H9 (cell line): ENCODE measurements around the gene PBOV1. TPM values are rescaled to one million over a fixed set of nuclear protein-coding genes. Genes with fewer than 3 reads are reported as not detected.

Experiments used
- DNase-seq: peaks from one replicate; pipeline ENCODE4 v3.0.0-alpha.2; 2017
- H2AFZ ChIP-seq: one replicate; pipeline ENCODE4 v1.6.1; 2013; ENCODE audit warnings: mild to moderate bottlenecking, low read length, control low read depth, moderate library complexity
- H2AK5ac ChIP-seq: 2 replicates; pipeline ENCODE4 v1.6.1; 2013; ENCODE audit warnings: low read length, control low read depth, mixed read lengths; ENCODE audit not compliant: insufficient read length
- H2BK120ac ChIP-seq: one replicate; pipeline ENCODE4 v1.6.1; 2013; ENCODE audit warnings: low read depth, mild to moderate bottlenecking, low read length, control low read depth, inconsistent platforms; ENCODE audit not compliant: poor library complexity, severe bottlenecking
- H2BK12ac ChIP-seq: 2 replicates; pipeline ENCODE4 v1.6.1; 2013; ENCODE audit warnings: low read length, control low read depth, mixed read lengths, low read depth; ENCODE audit not compliant: insufficient read length
- H2BK15ac ChIP-seq: 2 replicates; pipeline ENCODE4 v1.6.1; 2013; ENCODE audit warnings: low read depth, low read length, control low read depth
- H2BK20ac ChIP-seq: one replicate; pipeline ENCODE4 v1.6.1; 2013; ENCODE audit warnings: low read depth, mild to moderate bottlenecking, low read length, control low read depth, inconsistent platforms; ENCODE audit not compliant: poor library complexity, severe bottlenecking
- H2BK5ac ChIP-seq: 2 replicates; pipeline ENCODE4 v1.6.1; 2013; ENCODE audit warnings: low read length, control low read depth, mixed read lengths; ENCODE audit not compliant: insufficient read length
- H3K14ac ChIP-seq: 2 replicates; pipeline ENCODE4 v1.6.1; 2013; ENCODE audit warnings: low read length, control low read depth; ENCODE audit not compliant: insufficient read depth
- H3K18ac ChIP-seq: 2 replicates; pipeline ENCODE4 v1.6.1; 2013; ENCODE audit warnings: low read depth, mild to moderate bottlenecking, mixed read lengths, low read length, control low read depth; ENCODE audit not compliant: insufficient read length
- H3K23ac ChIP-seq: 2 replicates; pipeline ENCODE4 v1.6.1; 2013; ENCODE audit warnings: low read length, control low read depth, mixed read lengths, low read depth; ENCODE audit not compliant: insufficient read length
- H3K23me2 ChIP-seq: 2 replicates; pipeline ENCODE4 v1.6.1; 2013; ENCODE audit warnings: low read depth, mild to moderate bottlenecking, mixed read lengths, low read length, control low read depth; ENCODE audit not compliant: insufficient read length, poor library complexity, severe bottlenecking
- H3K27ac ChIP-seq: 2 replicates; pipeline ENCODE4 v1.5.1; 2013; ENCODE audit warnings: low read length, control low read depth, mixed read lengths, low read depth; ENCODE audit not compliant: insufficient read length
- H3K27me3 ChIP-seq: 2 replicates; pipeline ENCODE4 v1.6.1; 2013; ENCODE audit warnings: low read length, control low read depth, inconsistent platforms; ENCODE audit not compliant: insufficient read depth
- H3K4ac ChIP-seq: 2 replicates; pipeline ENCODE4 v1.6.1; 2013; ENCODE audit warnings: low read depth, mild to moderate bottlenecking, control low read depth, inconsistent platforms, low read length, moderate library complexity
- H3K4me1 ChIP-seq: 2 replicates; pipeline ENCODE4 v1.6.1; 2013; ENCODE audit warnings: low read length, control low read depth, inconsistent platforms; ENCODE audit not compliant: insufficient read depth
- H3K4me2 ChIP-seq: 2 replicates; pipeline ENCODE4 v1.6.1; 2013; ENCODE audit warnings: low read length, control low read depth, mixed read lengths; ENCODE audit not compliant: insufficient read length, insufficient read depth
- H3K56ac ChIP-seq: 2 replicates; pipeline ENCODE4 v1.6.1; 2013; ENCODE audit warnings: low read depth, mild to moderate bottlenecking, mixed read lengths, low read length, control low read depth; ENCODE audit not compliant: insufficient read length
- H3K79me1 ChIP-seq: 2 replicates; pipeline ENCODE4 v1.6.1; 2013; ENCODE audit warnings: low read depth, mild to moderate bottlenecking, moderate library complexity, low read length, control low read depth, inconsistent platforms; ENCODE audit not compliant: insufficient read depth, poor library complexity, severe bottlenecking
- H3K79me2 ChIP-seq: 2 replicates; pipeline ENCODE4 v1.6.1; 2013; ENCODE audit warnings: low read length, control low read depth, inconsistent platforms; ENCODE audit not compliant: insufficient read depth
- H3K9ac ChIP-seq: 2 replicates; pipeline ENCODE4 v1.6.1; 2013; ENCODE audit warnings: low read length, control low read depth, mixed read lengths; ENCODE audit not compliant: insufficient read length; ENCODE audit errors: extremely low read depth
- H3K9me3 ChIP-seq: one replicate; pipeline ENCODE4 v1.6.1; 2013; ENCODE audit warnings: low read depth, low read length, inconsistent platforms; ENCODE audit not compliant: control insufficient read depth
- H3T11ph ChIP-seq: one replicate; pipeline ENCODE4 v1.6.1; 2013; ENCODE audit warnings: mild to moderate bottlenecking, low read length, control low read depth, inconsistent platforms
- H4K20me1 ChIP-seq: one replicate; pipeline ENCODE4 v1.6.1; 2013; ENCODE audit not compliant: control insufficient read depth, insufficient read length, insufficient read depth
- H4K5ac ChIP-seq: 2 replicates; pipeline ENCODE4 v1.6.1; 2013; ENCODE audit warnings: low read depth, mild to moderate bottlenecking, mixed read lengths, low read length, control low read depth; ENCODE audit not compliant: insufficient read length
- H4K8ac ChIP-seq: replicated peaks from 2 replicates; pipeline ENCODE4 v1.6.1; 2013; ENCODE audit warnings: low read length, control low read depth, mixed read lengths, low read depth; ENCODE audit not compliant: insufficient read length
- H4K91ac ChIP-seq: 2 replicates; pipeline ENCODE4 v1.6.1; 2013; ENCODE audit warnings: low read depth, mild to moderate bottlenecking, moderate library complexity, mixed read lengths, low read length, control low read depth; ENCODE audit not compliant: insufficient read length
- H3K27ac Mint-ChIP-seq, 3 experiments: 2 replicates in 2 of 3; 3 replicates in 1 of 3; pipeline ENCODE4 v1.8.0; 2020 to 2021; ENCODE audit warnings: mixed read lengths in 3 of 3, mild to moderate bottlenecking in 1 of 3, moderate library complexity in 1 of 3
- H3K27me3 Mint-ChIP-seq: 2 replicates; pipeline ENCODE4 v1.8.0; 2021; ENCODE audit warnings: low read depth, mild to moderate bottlenecking, moderate library complexity, mixed read lengths
- H3K36me3 Mint-ChIP-seq, 3 experiments: 2 replicates in 2 of 3; 3 replicates in 1 of 3; pipeline ENCODE4 v1.8.0; 2020 to 2021; ENCODE audit warnings: low read depth in 3 of 3, mixed read lengths in 3 of 3; ENCODE audit not compliant: insufficient read depth in 1 of 3
- H3K4me1 Mint-ChIP-seq, 2 experiments: 2 replicates each; pipeline ENCODE4 v1.8.0; 2020; ENCODE audit warnings: mixed read lengths in 2 of 2
- H3K4me3 Mint-ChIP-seq, 2 experiments: 2 replicates in 1 of 2; 3 replicates in 1 of 2; pipeline ENCODE4 v1.8.0; 2020 to 2021; ENCODE audit warnings: mild to moderate bottlenecking in 2 of 2, mixed read lengths in 2 of 2, moderate library complexity in 1 of 2
- H3K9me3 Mint-ChIP-seq, 2 experiments: 2 replicates in 1 of 2; 3 replicates in 1 of 2; pipeline ENCODE4 v1.8.0; 2020; ENCODE audit warnings: mild to moderate bottlenecking in 2 of 2, mixed read lengths in 2 of 2, moderate library complexity in 1 of 2
- CTCF ChIP-seq: fragments of 200-600 bp; sonication (generic); conservative IDR thresholded peaks from 3 replicates; pipeline ENCODE4 v1.8.0; 2021; ENCODE audit warnings: antibody characterized with exemption, mild to moderate bottlenecking
- WGBS: extraction: QIAGEN DNeasy Blood & Tissue Kit; methylation state at CpG from one replicate; pipeline ENCODE4 v1.1.7; 2013; ENCODE audit warnings: missing lambda C conversion rate, low lambda C conversion rate, mixed read lengths; ENCODE audit not compliant: insufficient read length; ENCODE audit errors: extremely low coverage; 5-methylcytosine and 5-hydroxymethylcytosine counted together
- total RNA-seq: library from RNA; stranded (reverse); gene quantifications from 2 replicates; pipeline ENCODE4 v1.2.1, GENCODE V29; 2021

Gene PBOV1
- total RNA-seq, 1 experiment from 2014 or later, result not detected

DNA sequence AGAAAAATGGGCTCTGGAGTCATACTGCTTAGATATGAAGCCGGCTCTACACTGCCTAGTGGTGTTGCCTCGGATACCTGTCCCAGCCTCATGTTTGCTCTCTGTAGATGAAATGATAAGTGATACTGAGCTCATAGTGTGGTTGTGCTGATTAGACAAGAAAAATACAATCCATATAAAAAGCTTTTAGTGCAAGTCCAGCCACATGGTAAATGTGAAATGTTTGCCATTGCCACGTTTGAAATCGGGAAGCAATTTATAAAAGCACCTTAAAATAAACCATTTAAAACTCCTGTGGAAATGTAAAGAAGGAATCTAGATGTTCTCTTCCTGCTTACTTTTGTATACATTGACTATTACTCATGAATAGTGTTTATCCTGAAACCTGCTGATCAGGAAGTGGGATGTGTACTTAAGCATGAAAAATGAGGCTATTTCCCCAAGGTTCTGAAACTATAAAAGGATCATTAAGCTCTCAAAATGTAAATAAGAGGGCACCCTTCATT, 13.1 kb upstream of the PBOV1 start:
- Histone ChIP-seq H3K27me3 (no peaks in the 10 kb centered on the region; the same call in 1 of the 2 replicates), H2BK20ac (no peak overlapping the region), H2BK5ac (no peak overlapping the region), H3K4me1 (no peaks in the 10 kb centered on the region), H4K91ac (no peak overlapping the region), H3K79me1 (no peaks in the 10 kb centered on the region), H2BK15ac (no peak overlapping the region), H2AFZ (no peak overlapping the region), H2AK5ac (no peak overlapping the region), H2BK120ac (no peak overlapping the region), H3K9ac (no peak overlapping the region), H4K20me1 (no peaks in the 10 kb centered on the region), H2BK12ac (no peak overlapping the region), H3K14ac (no peak overlapping the region), H3T11ph (no peak overlapping the region), H4K5ac (no peak overlapping the region), H3K4ac (no peak overlapping the region), H3K23me2 (no peaks in the 10 kb centered on the region), H3K4me2 (no peak overlapping the region), H3K27ac (no peak overlapping the region), H3K56ac (no peak overlapping the region), H4K8ac (no peak overlapping the region), H3K23ac (no peak overlapping the region), H3K18ac (no peak overlapping the region), H3K9me3 (no peaks in the 10 kb centered on the region), H3K79me2 (no peaks in the 10 kb centered on the region)
- no peaks in the 10 kb centered on the region for H3K9me3 Mint-ChIP-seq
- H3K27ac Mint-ChIP-seq, result no peak overlapping the region
- no CpG with 5 or more reads among the region's 4 CpGs for WGBS
- H3K27me3 Mint-ChIP-seq, result no peaks in the 10 kb centered on the region
- peaks cover 16 to 21% of the 10 kb centered on the region in 2 experiments for H3K4me1 Mint-ChIP-seq
- no peak for DNase-seq
- H3K36me3 Mint-ChIP-seq, result no peaks in the 10 kb centered on the region
- H3K4me3 Mint-ChIP-seq, result no peak overlapping the region
- TF ChIP-seq CTCF, result no peak
